GM04504 (cell line): ENCODE data around the gene TJP3.

Experiments
- DNase-seq: peaks from one replicate; pipeline ENCODE4 v3.0.0-alpha.2; 2012; ENCODE audit warnings: low read depth

Gene TJP3

GRCh38 chr19:3768748-3769099, 60.5 kb downstream of the TJP3 start:
- DNase-seq: no peak

DNA sequence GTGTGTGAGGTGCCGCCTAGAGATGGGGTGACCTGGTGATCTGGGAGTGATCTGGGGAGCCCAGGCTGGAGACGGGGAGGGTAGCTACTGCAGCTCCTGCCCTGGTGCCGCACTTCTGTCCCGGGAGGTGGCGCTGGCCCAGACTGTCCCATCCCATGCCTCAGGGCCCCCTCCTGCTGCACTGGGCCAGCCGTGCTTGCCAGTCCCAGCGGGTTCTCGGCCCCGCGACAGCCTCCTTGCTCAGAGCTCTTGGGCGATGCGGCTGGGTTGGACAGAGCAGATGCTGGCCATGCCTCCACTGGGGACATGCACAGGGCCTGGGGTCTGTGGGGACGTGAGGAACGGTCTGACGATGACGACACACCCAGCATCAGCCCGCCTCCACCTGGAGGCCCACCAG, 61.3 kb downstream of the TJP3 start:
- DNase-seq: no peak

DNA sequence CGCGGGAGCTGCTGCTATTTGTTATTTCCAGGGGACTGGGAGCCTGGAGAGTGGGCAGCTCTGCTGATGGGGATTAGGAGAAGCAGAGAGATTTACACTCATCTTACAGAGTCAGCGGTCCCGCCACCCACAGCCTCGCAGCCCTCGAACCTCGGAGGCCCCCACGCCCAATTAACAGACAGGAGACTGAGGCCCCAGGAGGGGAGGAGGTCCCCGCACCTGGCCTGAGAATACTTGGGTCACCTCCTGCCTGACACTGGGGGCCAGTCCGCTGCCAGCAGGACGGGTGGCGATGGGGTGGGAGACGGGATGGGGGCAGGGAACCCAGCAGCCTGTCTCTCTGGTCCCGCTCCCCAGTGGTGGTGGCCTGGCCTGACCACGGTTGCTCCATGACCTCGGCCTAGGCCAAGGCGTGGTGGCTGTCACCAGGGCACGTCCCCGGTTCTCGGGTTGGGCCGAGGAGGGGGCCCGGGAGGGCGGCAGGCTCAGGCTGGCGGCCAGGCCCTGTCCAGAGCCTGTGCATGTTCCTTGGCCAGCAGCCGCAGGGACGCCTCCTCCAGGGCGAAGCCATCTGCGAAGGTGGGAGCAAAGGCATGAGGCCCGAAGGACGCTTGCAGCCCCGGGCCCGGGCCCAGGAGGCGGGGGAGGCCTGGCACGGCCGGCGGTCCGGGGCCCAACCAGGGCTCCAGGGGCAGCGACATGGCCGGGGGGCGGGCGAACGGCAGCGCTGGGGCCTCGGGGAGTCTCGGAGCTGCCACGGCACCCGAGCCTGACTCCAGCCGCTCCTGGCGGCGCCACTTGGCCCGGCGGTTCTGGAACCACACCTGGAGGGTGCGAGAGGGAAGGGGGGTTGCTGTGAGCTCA, 62.2 kb downstream of the TJP3 start:
- DNase-seq: no peak

- no peak for DNase-seq
Measured at GRCh38 chr19:3771000-3771905, 63.1 kb downstream of the TJP3 start.

DNA sequence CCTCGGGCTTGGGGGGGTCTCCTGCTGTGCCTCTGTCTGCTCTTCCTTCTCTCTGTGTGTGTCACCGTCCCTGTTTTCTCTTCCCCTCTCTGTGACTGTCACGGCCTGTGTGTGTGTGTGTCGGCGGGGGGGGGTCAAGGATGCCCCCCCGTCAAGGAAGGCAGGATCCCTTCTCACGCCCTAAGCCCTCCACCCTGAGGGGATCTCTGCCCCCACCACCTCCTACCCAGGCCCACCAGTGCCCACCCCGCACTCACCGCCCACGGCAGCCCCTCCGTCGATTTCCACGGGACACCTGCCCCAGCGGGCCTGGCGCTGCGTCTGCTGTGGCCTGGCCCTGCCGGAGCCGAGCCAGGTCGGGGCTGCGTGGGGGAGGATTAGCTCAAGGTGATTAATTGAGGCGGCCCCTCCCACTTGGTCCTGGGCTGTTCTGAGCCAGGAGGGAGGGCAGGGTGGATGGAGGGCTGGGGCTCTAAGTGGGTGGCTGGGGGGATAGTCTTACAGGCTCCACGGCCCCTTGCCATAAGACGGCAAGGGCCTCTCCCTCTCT, 63.8 kb downstream of the TJP3 start, which contains the start of gene RAX2:
Gene RAX2, minus strand, starts transcription at position 323 of the 550 bp plus-strand sequence. CDS start 486 bp downstream, outside the sequence.
- no peak for DNase-seq

- DNase-seq: no peak
Measured at GRCh38 chr19:3773814-3774515, 65.8 kb downstream of the TJP3 start.

DNA sequence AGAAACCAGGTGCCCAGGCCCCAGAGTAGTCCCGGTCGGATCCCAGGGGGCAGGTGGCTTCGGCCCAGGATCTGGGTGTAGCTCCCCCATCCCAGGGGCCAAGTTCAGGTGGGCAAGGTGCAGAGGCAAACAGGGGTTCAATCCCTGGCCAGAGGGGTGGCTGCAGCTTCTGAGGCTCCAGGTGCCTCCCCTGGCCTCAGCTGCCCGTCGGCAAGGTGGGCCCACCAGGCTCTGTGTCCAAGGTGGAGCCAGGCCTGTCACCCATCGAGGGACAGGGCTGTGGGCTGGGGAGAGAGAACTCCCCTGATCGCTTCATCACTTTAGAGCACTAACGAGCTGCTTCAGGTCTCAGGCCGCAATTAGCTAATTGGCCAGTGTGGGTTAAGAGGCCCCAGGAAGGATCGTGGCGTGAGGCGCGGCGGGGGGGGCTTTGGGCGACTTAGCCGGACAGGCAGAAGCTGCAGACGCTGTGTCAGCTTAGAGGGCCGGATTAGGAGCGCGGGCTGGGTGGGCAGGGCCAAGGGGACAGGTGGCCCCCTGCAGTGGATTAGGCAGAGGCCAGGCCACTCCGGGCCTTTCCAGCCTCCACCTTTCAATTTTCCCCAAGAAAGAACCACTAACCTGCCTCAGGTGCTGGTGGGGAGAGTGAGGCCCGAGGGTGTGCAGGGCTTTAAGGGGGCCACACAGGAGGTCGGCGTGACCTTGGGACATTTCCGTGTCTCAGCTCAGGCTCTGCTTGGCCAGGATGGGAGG, 66.6 kb downstream of the TJP3 start:
- no peak for DNase-seq

DNA sequence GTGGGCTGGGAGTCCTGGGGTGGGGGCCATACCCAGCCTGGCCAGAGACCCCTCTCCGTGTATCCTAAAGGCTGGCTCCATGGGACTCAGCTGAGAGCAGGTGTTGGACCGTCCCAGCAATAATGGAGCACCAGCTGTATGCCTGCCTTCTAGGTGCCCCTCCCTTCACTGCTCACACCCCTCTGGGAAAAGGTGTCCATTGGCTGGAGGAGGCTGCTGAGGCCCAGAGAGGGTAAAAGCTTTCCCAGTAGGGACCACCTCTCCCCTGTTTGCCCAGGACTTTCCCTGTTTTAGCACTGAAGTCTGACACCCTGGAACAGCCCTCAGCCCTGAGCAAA, 67.2 kb downstream of the TJP3 start:
- no peak for DNase-seq

DNA sequence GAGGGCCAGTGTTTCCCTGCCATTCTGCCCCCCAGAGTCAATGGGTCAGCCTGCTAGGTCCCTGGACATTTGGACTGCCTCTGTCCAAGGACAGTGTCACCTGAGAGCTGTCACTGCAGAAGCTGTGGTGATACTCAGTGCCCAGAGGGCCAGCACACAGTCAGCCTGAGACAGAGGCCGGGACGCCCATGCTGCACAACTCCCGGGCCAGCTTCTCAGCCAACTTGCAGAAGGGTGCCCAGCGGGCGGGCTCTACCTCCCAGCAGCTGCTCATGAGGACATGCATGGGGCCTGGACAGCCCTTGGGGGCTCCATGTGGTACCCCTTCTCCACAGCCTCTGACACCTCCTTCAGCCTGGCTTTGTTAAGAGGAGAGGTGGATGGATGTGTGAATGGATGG, 67.6 kb downstream of the TJP3 start:
- no peak for DNase-seq

DNA sequence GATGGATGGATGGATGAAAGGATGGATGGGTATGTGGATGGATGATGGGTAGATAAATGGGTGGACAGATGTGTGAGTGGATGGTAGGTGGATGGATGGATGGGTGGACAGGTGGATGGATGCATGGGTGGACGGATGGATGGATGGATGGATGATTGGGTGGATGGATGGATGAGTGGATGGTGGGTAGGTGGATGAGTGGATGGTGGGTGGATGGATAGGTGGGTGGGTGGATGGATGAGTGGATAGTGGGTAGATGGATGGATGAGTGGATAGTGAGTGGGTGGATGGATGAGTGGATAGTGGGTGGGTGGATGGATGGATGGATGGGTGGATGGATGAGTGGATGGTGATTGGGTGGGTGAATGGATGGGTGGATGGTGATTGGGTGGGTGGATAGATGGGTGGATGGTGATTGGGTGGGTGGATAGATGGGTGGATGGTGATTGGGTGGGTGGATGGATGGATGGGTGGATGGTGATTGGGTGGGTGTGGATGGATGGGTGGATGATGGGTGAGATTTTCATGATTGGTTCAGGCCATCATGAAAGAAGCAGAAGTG, 68.4 kb downstream of the TJP3 start:
- no peak for DNase-seq

DNA sequence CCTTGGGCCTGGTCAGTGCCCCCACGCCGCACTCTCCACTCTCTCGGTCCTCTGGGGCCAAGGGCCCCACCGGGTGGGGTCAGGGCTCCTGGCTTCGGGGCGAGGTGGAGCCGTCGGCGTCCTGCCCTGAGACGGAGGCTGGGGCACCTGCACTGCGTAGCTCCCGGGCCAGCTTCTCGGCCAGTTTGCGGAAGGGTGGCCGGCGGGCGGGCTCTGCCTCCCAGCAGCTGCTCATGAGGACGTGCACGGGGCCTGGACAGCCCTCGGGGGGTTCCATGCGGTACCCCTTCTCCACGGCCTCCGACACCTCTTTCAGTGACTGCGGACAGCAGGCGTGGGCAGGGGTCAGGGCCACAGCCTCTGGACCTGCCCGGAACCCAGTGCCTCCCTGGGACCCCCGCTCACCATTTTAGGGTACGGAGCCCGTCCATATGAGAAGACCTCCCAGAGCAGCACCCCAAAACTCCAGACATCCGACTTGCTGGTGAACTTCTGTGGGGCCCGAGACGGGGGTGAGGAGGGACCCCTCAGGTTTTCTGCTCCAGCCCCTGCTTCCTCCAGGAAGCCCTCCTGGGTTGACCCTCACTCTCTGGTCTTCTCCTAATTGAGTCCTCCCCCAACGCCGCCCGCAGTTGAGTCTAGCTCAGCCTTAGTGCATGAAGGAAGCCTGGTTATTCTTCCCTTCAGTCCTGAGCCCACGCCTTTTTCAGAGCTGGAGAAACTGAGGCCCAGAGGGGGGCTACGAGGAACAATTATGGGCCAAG, 70.1 kb downstream of the TJP3 start:
- DNase-seq: no peak

- no peak for DNase-seq
Measured at GRCh38 chr19:3778899-3779723, 70.9 kb downstream of the TJP3 start.

DNA sequence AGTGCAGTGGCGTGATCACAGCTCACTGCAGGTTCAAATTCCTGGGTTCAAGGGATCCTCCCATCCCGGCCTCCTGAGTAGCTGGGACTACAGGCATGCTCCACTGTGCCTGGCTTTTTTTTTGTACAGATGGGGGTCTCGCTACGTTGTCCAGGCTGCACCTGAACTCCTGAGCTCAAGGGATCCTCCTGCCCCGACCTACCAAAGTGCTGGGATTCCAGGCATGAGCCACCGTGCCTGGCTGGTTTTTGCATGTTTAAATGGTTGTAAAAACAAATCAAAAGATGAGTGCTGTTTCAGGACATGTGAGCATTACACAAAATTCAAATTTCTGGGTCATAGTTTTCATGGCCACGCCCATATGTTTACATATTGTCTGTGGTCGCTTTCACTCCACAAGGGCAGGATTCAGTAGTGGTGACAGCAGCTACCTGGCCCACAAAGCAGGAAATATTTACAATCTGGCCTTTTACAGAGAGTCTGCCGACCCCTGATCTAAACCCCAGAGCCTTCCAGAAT, 72.7 kb downstream of the TJP3 start:
- no peak for DNase-seq

DNA sequence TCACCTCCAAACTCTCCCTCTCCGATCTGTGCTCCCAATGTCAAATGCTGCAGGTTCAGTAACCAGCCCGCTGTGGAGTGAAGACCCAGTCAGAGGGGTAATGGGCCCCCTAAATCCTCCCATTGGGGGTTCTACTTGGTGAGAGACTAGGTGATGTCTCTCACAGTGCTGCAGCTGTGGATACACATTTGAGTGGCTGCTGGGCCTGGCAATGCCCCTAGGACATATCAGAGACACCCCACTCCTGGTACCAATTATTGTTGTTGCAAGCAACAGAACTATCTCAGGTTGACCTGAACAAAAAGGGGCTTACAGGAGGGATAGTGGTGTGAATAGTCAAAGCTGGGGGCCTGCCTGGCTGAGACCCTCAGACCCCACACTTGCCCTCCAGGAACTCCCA, 73.4 kb downstream of the TJP3 start:
- DNase-seq: no peak

GRCh38 chr19:3782330-3782729, 74.1 kb downstream of the TJP3 start:
- DNase-seq: no peak

DNA sequence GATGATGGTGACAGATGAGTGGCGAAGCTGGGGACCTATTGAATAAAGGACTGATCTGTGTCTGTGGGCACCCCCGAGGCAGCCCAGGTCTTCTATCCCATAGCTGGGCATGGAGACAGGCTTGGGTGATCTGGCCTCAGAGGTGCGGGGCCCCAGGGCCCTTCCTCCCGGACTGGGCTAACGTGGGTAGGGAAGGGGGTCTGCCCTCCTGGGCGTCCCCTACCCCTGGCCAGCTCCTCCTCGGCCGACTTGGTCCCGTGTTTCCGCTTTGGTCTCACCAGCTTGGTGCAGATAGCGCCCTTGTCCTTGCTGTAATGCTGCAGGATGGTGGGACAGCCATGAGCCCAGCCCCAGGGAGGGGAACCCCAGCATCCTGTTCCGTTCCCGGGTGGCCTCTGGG, 74.7 kb downstream of the TJP3 start:
- no peak for DNase-seq

GRCh38 chr19:3783660-3784584, 75.7 kb downstream of the TJP3 start:
- no peak for DNase-seq
